ENCODE measurements around the gene SLC12A4.

Gene SLC12A4

GRCh38 chr16:67963292-67963661 lies 5.2 kb downstream of the SLC12A4 start:
- no peak for DNase-seq (ENCODE audit: low read depth in 2 of 2)

GRCh38 chr16:67962135-67962534 lies 6.3 kb downstream of the SLC12A4 start:
- no peak for DNase-seq (ENCODE audit: low read depth in 2 of 2)

GRCh38 chr16:67961551-67961957 lies 6.9 kb downstream of the SLC12A4 start:
- DNase-seq (ENCODE audit: low read depth in 2 of 2) = no peak

- no peak for DNase-seq (ENCODE audit: low read depth in 2 of 2)
Observed at GRCh38 chr16:67959536-67960329, 8.7 kb downstream of the SLC12A4 start.

GRCh38 chr16:67957622-67958021 lies 10.8 kb downstream of the SLC12A4 start:
- DNase-seq (ENCODE audit: low read depth in 2 of 2) = no peak

- no peak for DNase-seq (ENCODE audit: low read depth in 2 of 2)
Observed at GRCh38 chr16:67954421-67955196, 13.8 kb downstream of the SLC12A4 start.

GRCh38 chr16:67953641-67954375 lies 14.6 kb downstream of the SLC12A4 start:
- no peak for DNase-seq (ENCODE audit: low read depth in 2 of 2)

- no peak for DNase-seq (ENCODE audit: low read depth in 2 of 2)
Observed at GRCh38 chr16:67951485-67951884, 17.0 kb downstream of the SLC12A4 start.

- DNase-seq (ENCODE audit: low read depth in 2 of 2) = no peak
Observed at GRCh38 chr16:67950335-67950843, 18.0 kb downstream of the SLC12A4 start.

- DNase-seq (ENCODE audit: low read depth in 2 of 2) = no peak
Observed at GRCh38 chr16:67949645-67950044, 18.8 kb downstream of the SLC12A4 start.

GRCh38 chr16:67948015-67948414 lies 20.4 kb downstream of the SLC12A4 start:
- DNase-seq (ENCODE audit: low read depth in 2 of 2) = no peak

GRCh38 chr16:67946966-67947558 lies 21.4 kb downstream of the SLC12A4 start:
- no peak for DNase-seq (ENCODE audit: low read depth in 2 of 2)

- DNase-seq (ENCODE audit: low read depth in 2 of 2) = no peak
Observed at GRCh38 chr16:67946128-67946569, 22.3 kb downstream of the SLC12A4 start.

GRCh38 chr16:67945392-67945933 lies 23.0 kb downstream of the SLC12A4 start:
- no peak for DNase-seq (ENCODE audit: low read depth in 2 of 2)

- DNase-seq (ENCODE audit: low read depth in 2 of 2) = no peak
Observed at GRCh38 chr16:67944690-67945391, 23.6 kb downstream of the SLC12A4 start.

GRCh38 chr16:67943619-67944504 lies 24.6 kb downstream of the SLC12A4 start, which contains the start of gene LCAT:
Gene LCAT (minus strand): TSS chr16:67944120. CDS start chr16:67944101, 19 bp downstream.
- no peak for DNase-seq (ENCODE audit: low read depth in 2 of 2)

GRCh38 chr16:67943256-67943618 lies 25.2 kb downstream of the SLC12A4 start:
- no peak for DNase-seq (ENCODE audit: low read depth in 2 of 2)

- no peak for DNase-seq (ENCODE audit: low read depth in 2 of 2)
Observed at GRCh38 chr16:67942510-67943255, 25.8 kb downstream of the SLC12A4 start.

GRCh38 chr16:67942200-67942509 lies 26.3 kb downstream of the SLC12A4 start:
- no peak for DNase-seq (ENCODE audit: low read depth in 2 of 2)
